Activated CD8-positive, alpha-beta memory T cell treated with anti-CD3 and anti-CD28 coated beads for 24 hours (primary cell): ENCODE measurements around the gene COQ4.

Source experiments
- DNase-seq: peaks from one replicate; pipeline ENCODE4 v3.0.0-alpha.2; 2020

Gene COQ4

DNA sequence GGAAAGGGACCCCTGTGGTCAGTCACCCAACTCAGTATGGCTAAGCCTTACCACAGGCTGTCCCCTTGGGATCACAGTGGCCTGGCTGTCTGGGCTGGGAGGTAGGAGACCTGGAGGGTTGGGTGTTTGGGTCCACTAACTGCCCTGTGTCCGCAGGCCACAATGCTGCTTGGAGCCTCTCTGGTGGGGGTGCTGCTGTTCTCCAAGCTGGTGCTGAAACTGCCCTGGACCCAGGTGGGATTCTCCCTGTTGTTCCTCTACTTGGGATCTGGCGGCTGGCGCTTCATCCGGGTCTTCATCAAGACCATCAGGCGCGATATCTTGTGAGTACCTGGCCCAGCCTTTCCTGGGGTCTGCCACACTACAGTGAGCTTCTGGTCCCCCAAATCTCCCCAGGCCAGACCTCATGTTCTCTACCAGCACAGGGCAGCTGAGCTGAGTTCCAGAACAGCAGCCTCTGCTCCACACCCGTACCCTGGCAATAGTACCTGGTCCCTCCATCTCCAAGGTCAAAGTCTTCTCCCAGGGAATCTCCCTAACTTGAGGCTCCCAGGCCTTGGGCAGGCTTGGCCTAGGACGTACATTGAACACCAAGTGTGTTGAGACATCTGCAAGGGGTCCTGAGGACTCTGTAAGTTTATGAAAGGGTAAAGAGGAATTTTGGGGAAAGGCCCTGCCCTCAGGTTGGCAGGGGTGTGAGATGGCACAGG lies 20.5 kb downstream of the COQ4 start:
- no peak for DNase-seq

DNA sequence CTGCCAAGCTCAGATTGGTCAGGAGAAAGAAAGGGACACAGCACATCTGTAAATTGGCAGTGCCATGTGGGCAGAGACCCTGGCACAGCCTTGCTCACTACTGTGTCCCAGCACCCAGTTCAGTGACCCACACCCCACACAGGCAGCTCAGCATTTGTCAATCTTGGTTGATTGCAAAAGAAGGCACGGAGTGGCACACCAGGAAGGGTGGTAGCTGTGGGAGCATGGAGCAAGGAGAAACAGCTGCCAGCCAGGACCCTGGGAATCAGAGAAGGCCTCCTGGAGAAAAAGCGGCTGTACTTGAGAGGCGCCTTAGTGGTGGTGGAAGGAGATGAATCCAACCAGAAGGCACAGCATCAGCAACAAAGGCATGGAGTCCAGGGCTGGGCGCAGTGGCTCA lies 21.2 kb downstream of the COQ4 start:
- DNase-seq: no peak

DNA sequence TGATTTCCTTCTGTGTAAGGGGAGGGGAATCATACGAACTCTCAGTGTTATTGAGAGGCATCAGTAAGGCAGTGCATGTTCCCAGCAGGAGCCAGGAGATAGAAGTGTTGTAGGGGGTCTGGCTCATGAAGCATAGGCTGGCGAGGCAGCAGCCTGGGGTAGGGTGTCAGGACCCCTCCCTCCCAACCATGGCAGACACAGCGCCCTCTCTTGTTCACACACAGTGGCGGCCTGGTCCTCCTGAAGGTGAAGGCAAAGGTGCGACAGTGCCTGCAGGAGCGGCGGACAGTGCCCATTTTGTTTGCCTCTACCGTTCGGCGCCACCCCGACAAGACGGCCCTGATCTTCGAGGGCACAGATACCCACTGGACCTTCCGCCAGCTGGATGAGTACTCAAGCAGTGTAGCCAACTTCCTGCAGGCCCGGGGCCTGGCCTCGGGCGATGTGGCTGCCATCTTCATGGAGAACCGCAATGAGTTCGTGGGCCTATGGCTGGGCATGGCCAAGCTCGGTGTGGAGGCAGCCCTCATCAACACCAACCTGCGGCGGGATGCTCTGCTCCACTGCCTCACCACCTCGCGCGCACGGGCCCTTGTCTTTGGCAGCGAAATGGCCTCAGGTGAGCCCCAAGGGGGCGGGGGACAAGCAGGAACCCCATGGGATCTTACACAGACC lies 22.4 kb downstream of the COQ4 start:
- DNase-seq: no peak

DNA sequence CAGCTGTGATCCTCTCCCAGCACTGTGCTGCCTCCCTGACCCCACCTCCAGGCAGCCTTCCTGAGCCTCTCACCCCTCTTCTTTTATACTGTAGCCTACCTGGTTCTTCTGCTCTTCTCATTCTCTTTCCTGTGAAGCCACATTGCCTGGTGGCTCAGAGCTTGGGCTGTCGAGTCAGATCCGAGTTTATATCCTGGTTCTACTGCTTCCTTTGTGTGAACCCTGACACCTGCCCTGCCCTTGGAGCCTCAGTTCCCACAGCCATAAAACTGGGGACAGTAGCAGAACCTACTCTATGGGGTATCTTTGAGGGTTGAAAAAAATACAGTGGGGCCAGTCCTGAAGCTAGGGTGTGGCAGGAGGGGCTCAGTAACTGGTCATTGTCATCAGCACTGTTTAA lies 26.5 kb downstream of the COQ4 start:
- DNase-seq: no peak

DNA sequence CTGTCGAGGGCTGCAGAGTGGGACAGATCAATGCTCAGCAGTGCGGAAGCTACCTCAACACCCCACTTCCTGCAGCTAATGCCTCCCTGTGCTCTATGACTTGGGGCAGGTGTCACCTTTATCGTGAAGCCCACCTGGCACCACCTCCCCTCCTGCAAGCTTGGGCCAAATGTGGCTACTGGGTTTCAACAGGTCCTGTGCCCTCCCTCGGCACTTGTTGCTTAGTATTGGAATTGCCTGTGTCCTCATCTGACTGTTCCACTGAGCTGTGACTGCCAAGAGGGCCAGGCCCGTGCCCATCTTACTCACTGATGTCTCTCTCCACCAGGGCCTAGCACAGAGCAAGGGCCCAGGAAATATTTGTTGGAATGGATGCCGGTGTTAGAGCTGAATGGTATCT lies 27.1 kb downstream of the COQ4 start:
- no peak for DNase-seq

DNA sequence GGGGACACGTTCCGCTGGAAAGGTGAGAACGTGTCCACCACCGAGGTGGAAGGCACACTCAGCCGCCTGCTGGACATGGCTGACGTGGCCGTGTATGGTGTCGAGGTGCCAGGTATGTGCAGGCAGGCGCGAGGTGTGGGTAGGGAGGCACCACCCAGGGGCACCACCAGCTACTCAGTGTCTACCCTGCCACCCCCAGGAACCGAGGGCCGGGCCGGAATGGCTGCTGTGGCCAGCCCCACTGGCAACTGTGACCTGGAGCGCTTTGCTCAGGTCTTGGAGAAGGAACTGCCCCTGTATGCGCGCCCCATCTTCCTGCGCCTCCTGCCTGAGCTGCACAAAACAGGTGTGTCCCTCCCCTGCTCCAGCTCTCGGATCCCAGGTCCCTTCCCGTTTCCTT lies 32.8 kb downstream of the COQ4 start:
- DNase-seq: no peak

DNA sequence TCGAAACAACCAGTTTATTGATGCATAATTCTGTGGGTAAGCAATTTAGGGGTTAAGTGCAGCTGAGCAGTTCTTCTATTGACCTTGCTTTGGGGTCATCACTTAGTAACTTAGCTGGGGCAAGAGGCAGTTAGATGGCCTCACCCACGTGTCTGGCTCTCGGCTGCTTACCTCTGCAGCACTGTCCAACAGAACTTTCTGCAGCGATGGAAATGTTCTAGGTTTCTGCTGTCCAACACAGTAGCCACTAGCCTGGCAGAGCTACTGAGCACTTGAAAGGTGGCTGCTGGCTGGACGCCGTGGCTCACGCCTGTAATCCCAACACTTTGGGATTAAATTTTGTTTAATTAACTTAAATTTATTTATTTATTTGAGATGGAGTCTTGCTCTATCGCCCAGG lies 35.5 kb downstream of the COQ4 start:
- no peak for DNase-seq

DNA sequence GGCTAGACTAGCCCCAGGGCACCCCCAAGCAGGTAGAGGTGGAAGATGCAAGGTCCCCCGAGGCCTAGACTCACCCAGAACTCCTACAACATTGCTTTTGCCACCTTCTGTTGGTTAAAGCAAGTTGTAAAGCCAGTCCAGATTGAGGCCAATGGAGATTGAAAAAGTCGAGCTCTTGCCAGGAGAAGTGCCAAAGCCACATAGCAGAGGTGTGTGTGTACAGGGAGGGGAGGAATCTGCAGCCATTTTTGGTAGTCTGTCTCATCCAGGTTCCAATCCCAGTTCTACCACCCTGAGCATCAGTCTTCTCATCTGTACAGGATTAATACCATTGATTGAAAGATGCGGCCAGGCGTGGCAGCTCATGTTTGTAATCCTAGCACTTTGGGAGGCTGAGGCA lies 36.2 kb downstream of the COQ4 start:
- DNase-seq: no peak

DNA sequence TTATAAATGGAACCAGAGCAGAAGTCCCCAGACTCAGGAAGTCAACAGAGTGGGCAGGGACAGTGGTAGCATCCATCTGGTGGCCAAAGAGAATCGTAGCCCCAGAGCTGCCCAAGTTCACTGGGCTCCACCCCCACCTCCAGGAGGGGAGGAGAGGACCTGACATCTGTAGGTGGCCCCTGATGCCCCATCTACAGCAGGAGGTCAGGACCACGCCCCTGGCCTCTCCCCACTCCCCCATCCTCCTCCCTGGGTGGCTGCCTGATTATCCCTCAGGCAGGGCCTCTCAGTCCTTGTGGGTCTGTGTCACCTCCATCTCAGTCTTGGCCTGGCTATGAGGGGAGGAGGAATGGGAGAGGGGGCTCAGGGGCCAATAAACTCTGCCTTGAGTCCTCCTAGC lies 38.2 kb downstream of the COQ4 start:
- DNase-seq: no peak

DNA sequence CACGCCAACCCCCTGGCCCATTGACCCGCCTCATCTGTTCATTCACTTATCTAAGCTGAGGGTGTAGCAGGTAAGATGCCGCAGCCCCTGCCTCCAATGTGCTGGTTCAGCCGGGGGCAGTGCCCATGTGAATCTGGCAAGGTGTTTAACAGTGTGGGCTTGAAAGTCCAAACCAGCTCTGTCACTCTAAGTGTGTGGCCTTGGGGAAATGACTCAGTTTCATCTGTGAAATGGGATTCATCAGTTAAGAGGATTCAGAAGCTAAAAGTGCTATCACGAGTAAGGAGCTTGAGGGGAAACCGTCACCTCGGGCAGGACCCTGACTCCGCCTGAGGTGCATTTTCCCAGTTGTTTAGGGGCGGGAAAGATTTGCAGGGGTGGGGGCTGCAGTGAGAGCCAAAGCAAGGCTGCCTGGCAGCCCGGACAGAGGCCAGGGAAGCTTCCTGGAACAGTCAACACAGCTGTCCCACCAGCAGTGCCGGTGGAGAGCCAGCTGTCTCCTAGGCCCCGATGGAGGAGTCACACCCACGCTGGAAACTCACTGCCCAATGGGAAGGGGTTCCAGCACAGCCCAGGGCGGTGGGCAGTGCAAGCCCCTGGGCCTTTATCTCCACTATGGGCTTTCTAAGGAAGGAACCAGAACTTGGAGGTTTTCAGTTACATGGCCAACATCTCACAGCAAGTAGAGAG lies 38.8 kb downstream of the COQ4 start:
- DNase-seq: no peak

DNA sequence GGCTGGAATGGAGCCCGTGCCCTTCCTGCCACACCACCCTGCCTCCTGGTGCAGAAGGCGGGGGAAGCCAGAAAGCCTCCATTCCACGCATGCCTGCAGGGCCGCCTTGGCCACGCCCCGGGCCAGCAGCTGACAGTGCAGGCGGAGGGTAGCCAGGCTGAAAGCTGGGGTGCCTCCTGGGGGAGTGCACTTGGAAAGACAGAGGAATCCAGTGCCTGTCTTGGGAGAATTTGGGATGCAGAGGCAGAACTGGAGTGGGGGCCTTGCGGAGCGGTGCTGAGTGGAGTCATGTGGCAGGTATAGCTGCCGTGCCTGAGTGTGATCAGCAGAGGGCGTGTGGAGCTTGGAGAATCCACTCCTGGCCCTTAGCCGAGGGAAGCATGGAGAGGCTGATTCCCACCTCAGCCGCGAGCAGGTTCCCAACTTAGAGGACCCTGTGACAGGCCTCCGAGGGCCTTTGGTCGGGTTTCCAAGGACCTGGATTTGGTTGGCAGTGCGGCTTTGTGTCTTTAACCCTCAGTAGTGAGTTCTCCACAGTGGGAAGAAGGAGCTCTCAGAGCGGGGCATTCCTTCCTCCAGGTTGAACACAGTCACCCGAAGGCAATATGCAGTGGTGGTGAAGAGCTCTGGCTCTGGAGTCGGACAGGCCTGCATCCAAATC lies 39.5 kb downstream of the COQ4 start:
- peak; percentile 88 for DNase-seq

DNA sequence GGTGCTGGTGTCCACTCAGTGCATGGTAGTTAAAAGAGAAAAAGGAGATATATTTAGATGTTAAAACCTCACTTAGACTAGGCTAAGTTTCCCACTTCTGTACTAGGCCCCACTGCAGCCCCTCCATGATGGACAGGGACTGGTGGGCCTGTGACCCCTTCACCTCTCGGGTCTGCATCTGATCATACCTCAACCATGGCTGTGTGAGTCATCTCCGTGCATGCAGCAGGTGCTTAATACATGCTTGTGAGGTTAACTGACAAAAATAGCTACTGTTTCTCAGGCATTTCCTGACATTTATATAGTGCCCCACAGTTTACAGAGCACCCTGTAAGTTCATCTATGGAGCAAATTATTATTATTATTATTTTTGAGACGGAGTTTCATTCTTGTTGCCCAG lies 40.1 kb downstream of the COQ4 start:
- DNase-seq: no peak

DNA sequence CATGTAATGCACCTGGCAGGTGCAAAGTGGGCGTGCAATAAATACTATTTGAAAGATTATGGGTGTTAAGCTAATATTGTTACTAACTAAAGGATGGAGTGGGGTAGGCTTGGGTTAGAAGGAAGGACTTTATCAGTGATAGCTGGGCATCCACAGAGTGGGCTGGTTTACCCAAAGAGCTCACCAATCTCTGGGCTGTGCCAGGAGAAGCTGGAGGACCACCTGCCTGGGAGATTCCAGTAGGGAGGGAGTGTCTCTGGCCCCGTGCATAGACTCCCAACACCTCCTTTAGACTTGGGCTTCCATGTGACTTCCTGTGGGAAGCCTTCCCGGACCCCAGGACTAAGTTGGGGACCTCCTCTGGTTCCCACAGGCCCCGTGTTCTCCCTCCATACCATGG lies 42.9 kb downstream of the COQ4 start:
- no peak for DNase-seq

DNA sequence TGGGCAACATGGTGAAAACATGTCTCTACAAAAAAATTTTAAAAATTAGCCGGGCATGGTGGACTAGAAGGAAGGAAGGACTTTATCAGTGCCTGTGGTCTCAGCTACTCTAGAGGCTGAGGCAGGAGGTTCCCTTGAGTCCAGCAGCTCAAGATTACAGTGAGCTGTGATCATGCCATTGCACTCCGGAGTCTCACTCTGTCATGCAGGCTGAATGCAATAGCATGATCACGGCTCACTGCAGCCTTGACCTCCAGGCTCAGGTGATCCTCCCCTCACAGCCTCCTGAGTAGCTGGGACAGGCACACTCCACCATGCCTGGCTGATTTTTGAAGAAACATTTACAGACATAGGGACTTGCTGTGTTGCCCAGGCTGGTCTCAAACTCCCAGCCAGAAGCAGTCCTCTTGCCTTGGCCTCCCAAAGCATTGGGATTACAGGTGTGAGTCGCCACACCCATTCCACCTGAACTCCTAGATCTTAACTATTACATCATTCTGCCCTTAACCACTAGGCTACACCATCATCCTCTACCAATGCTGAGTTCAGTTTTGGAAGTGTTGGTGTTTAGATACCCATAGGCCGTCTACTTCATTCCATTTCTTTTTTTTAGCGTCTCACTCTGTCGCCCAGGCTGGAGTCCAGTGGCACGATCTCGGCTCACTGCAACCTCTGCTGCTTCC lies 46.5 kb downstream of the COQ4 start:
- DNase-seq: no peak

DNA sequence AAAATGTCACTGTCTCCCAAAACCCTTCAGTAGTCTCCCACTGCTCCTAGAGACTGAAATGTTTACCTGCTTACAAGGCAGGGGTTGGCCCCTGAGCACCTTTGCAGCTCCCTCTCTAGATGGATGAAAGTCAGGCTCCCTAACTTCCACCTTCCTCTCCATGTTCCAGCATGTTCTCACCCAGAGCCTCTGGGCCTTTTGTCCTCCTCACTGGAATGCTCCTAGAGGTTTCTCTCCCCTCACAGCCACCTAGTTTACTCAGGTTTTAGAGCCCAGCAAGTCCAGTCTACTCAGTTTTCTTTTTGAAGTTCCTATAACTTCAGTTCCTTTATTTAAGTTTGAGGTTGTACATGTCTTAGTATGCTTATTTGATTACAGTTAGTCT lies 47.7 kb downstream of the COQ4 start:
- DNase-seq: no peak

DNA sequence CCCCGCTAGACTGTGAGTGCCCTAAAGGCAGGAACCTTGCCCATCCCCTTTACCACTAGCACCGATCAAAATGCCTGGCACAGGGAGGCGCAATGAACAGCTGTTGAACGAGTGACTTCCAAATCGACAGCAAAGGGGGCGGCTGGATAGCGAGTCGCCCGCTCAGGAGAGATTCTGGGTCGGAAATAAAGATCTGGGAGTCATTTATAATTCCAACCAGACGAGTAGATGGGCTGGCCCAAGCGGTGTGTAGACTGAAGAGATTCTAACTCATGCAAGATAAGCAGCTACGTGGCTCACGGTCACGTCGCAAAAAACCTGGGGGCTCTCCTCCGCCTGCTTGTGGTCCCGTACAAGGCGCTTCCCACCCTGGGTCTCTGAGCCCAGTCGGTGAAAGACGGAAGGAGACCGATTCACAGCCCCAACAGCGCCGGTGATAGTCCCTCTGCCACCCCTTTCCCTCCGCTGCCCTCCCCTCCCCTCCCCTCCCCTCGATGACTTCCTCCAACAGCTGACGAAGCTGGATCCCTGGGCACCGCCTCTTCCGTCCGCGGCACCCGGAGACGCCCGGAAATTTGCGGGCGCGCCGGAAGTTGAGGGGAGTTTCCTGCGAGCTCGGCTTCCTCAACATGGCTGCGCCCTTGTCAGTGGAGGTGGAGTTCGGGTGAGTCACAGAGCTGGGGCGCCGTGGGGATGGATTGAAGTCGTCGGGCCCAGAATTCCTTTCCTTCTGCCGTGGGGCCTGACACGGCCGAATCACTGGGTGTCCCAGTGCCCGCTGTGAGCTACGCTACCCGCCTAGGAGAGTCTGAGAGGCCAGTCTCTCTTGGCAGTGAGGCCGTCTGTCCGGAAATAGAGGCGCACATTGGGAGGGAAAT lies 48.4 kb downstream of the COQ4 start, which contains the start of gene URM1:
URM1 (plus strand) TSS at position 623 of the 878 bp plus-strand sequence; CDS start at position 630, 7 bp downstream.
- DNase-seq: peak; percentile 97

DNA sequence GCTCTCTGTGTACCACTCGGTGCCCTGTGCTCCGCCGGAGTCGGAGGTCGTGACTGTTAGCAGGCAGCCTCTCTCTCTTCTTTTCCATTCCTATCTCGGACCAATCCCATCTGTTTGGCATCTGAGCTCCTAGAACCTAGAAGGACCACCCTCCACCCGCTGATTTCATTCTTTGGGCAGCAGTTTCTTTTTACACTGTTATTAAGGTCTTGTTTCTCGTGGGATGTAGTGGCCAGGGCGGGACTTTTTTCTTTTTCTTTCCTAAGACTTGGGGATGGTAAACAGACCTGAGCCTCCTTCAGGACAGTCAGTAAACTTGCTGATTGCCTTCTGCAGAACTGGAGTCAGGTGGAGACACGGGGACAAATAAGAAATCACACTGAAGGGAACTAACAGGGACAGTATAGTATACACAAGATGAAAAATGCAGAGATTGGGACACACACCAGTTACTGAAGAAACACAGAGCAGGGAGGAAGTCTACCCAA lies 49.0 kb downstream of the COQ4 start:
- no peak for DNase-seq

DNA sequence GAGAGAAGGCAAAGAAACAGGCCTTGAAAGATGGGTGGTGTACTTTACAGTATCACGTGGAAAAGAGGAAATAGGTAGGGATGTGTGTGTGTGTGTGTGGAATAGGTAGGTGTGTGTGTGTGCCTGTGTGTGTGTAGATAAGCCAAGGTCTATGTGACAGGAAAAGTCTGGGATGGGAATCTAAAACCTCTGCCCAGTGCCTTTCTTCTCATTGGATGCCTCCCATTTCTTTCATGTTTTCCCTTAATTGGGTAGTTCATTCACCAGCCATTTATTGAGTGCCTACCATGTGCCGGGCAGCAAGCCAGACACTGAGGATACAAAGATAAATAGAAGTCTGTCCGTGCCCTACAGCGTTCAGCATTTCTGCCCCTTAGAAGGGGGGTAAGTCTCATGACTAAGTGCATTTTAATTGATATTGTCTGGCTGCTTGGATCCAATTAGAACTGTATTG lies 49.6 kb downstream of the COQ4 start:
- no peak for DNase-seq

DNA sequence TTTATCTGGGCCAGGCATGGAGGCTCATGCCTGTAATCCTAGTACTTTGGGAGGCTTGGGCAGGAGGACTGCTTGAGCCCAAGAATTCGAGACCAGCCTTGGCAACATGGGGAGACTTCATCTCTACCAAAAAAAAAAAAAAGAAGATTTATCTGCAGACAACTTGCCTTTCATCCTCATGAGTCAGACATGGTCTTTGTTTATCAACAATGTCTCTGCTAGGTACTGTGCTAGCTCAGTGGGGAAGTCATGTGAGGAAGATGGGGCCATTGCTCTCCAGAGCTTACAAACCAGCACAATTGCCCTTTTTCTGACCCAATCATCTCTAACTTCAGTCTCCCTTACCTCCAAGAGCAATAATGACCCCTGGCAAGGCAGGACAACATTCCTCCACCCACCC lies 50.1 kb downstream of the COQ4 start:
- no peak for DNase-seq

DNA sequence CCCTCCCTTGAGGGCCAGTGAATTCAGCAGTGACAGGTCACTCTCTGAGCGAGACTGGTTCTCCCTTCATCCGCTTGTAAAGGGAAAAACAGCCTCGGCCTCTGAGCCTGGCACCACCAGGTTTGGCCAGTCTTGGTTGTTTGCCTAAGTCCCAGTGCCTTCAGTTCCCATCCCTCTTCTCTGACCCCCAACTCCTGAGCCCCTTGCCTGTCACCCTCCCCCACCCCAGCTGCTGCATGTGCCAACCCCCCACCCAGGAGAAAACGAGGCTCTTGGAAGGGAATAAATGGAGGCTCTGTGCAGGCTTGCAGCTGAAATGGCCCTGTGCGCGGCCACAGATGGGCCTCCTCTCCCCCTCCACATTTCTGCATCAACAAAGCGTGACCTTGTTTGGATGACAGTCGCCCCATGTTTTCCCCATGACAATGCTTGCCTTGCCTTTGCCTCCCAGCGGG lies 51.6 kb downstream of the COQ4 start:
- DNase-seq: no peak

DNA sequence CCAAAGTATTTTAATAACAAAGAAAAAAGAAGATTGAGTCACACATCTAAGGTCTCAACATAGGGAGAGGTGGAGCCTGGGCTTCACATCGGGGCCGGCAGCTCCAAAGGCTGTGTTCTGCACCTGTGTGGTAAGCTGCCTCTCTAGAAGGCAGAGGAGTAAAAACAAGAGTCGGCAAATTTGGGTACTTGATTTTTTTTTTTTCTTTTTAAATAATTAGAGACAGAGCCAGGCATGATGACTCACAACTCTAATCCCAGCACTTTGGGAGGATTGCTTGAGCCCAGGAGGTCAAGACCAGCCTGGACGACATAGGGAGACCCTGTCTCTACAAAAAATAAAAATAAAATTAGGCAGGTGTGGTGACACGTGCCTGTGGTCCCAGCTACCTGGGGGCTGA lies 53.2 kb downstream of the COQ4 start:
- no peak for DNase-seq

DNA sequence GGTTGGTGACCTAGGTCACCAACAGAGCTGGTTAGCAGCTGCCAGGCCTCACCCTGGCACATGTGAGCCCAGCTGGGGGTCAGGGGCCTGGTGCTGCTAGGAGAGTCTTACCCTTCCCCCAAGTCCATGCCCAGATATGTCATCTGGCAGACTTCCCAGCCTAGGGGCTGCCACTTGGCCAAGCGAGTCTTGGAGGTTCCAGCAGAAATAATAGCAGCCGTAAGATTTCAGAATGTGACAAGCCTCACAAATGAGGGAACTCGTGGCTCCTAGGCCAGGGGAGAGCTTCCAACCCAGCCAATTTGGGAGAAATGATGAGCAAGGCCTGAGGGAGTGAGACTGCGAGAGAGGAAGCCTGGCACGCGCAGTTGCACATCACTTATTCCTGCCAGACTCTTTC lies 59.6 kb downstream of the COQ4 start:
- DNase-seq: no peak
